Common myeloid progenitor, CD34-positive (primary cell): Measurements from ENCODE around the gene CWF19L1.
"Not testable (repeated sequence)": the region's sequence is repeated elsewhere in the genome, so short reads cannot be mapped to it uniquely, and the experiment has no call there.

Source experiments
- CTCF ChIA-PET: fragments of 350-600 bp; sonication (Branson Sonifier 250); formaldehyde crosslinking; loops from one replicate; lab custom pipeline; 2021; ENCODE audit warnings: antibody characterized with exemption; lab: Charles Lee
- POLR2A ChIA-PET: fragments of 350-600 bp; sonication (Branson Sonifier 250); formaldehyde crosslinking; loops from one replicate; lab custom pipeline; 2021; ENCODE audit warnings: antibody characterized with exemption; lab: Charles Lee
- DNase-seq, 3 donors: peaks; one replicate each; pipeline versions ENCODE4 v3.0.0 to v3.0.0-alpha.2; 2013
- H3K27ac ChIP-seq, 2 experiments: 1 replicate in 1 of 2; 2 replicates in 1 of 2; pipeline ENCODE4 v1.7.0; 2013; ENCODE audit warnings: inconsistent platforms in 2 of 2, low read length in 2 of 2, mild to moderate bottlenecking in 2 of 2, low read depth in 1 of 2, moderate library complexity in 1 of 2; ENCODE audit not compliant: severe bottlenecking in 2 of 2, insufficient read depth in 1 of 2, poor library complexity in 1 of 2
- H3K27me3 ChIP-seq, 5 experiments: replicated peaks in 2 of 5; 1 replicate in 3 of 5; 2 replicates in 2 of 5; pipeline versions ENCODE4 v1.6.1 to v1.7.0; 2013; ENCODE audit warnings: low read length in 4 of 5, mild to moderate bottlenecking in 2 of 5, moderate library complexity in 2 of 5, inconsistent platforms in 1 of 5; ENCODE audit not compliant: insufficient read depth in 5 of 5, control insufficient read depth in 4 of 5
- H3K36me3 ChIP-seq, 4 experiments: 1 replicate in 2 of 4; 2 replicates in 2 of 4; pipeline versions ENCODE4 v1.6.1 to v1.7.0; 2013; ENCODE audit warnings: low read length in 3 of 4, control low read depth in 1 of 4, mild to moderate bottlenecking in 1 of 4; ENCODE audit not compliant: control insufficient read depth in 4 of 4, insufficient read depth in 4 of 4
- H3K4me1 ChIP-seq, 4 experiments: 1 replicate in 3 of 4; 2 replicates in 1 of 4; pipeline versions ENCODE4 v1.6.1 to v1.7.1; 2013; ENCODE audit warnings: low read length in 3 of 4, mild to moderate bottlenecking in 3 of 4, control low read depth in 1 of 4, inconsistent platforms in 1 of 4, moderate library complexity in 1 of 4; ENCODE audit not compliant: control insufficient read depth in 4 of 4, insufficient read depth in 4 of 4; ENCODE audit errors: control extremely low read depth in 1 of 4
- H3K4me3 ChIP-seq, 7 experiments: 1 replicate in 4 of 7; 2 replicates in 3 of 7; pipeline versions ENCODE4 v1.5.1 to v1.7.0; 2013; ENCODE audit warnings: mild to moderate bottlenecking in 7 of 7, low read length in 6 of 7, moderate library complexity in 6 of 7, inconsistent platforms in 2 of 7, low read depth in 2 of 7, control low read depth in 1 of 7; ENCODE audit not compliant: insufficient read depth in 4 of 7, control insufficient read depth in 1 of 7; ENCODE audit errors: extremely low read depth in 1 of 7
- H3K9me3 ChIP-seq, 5 experiments: 1 replicate in 4 of 5; 2 replicates in 1 of 5; pipeline versions ENCODE4 v1.6.1 to v1.7.1; 2013; ENCODE audit warnings: low read length in 4 of 5, mild to moderate bottlenecking in 2 of 5, inconsistent platforms in 1 of 5, low read depth in 1 of 5, moderate library complexity in 1 of 5; ENCODE audit not compliant: control insufficient read depth in 4 of 5, insufficient read depth in 2 of 5; ENCODE audit errors: control extremely low read depth in 1 of 5
- WGBS: methylation state at CpG from one replicate; pipeline ENCODE4 v1.1.5; 2013; ENCODE audit not compliant: insufficient coverage; 5-methylcytosine and 5-hydroxymethylcytosine counted together

The CWF19L1 gene

GRCh38 chr10:100288196-100288595 is 20.8 kb upstream of the CWF19L1 start:
- ChIA-PET CTCF (interaction anchor here (0.7 to 1.6 kb wide), 3 partner anchors 9 to 23 kb away, joined by 3 to 4 read pairs (median 3); no protein-coding TSS in a partner anchor), POLR2A (no interaction called here)
- WGBS: 90% methylated on average over 2 of the region's 5 CpGs
- Histone ChIP-seq H3K27ac (no peak overlapping the region), H3K4me1 (peaks cover 4 to 24% (median 16%) of the 10 kb centered on the region in 4 experiments), H3K36me3 (peaks cover 0 to 6% (median 0%) of the 10 kb centered on the region in 4 experiments), H3K4me3 (no peak overlapping the region), H3K9me3 (no peaks in the 10 kb centered on the region), H3K27me3 (peaks cover 0 to 3% (median 0%) of the 10 kb centered on the region in 5 experiments)
- DNase-seq: no peak

DNA sequence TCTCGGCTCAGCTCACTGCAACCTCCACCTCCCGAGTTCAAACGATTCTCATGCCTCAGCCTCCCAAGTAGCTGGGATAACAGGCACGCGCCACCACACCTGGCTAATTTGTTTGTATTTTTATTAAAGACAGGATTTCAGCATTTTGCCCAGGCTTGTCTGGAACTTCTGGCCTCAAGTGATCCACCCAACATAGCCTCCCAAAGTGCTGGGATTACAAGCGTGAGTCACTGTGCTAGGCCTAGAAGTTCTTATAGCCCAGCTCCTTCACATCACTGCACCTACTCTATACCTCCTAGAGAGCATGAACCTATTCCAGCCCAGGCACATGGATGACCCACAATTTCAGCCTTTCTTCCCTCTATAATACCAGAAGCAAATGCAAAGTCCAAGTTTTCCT is 20.3 kb upstream of the CWF19L1 start:
- CTCF ChIA-PET: interaction anchor here (0.7 to 1.6 kb wide), 3 partner anchors 18 to 29 kb away, joined by 3 read pairs; no protein-coding TSS in a partner anchor
- 100% methylated on average over 2 of the region's 6 CpGs for WGBS
- POLR2A ChIA-PET: interaction anchor here (1.1 kb wide), 1 partner anchor 21 kb away, joined by 3 read pairs; no protein-coding TSS in a partner anchor

GRCh38 chr10:100286051-100287033 is 18.9 kb upstream of the CWF19L1 start, which contains the start of gene BLOC1S2:
Gene BLOC1S2, minus strand, starts transcription at chr10:100286680. Its CDS starts 21 bp downstream, at chr10:100286659.
- Histone ChIP-seq H3K4me3 (peak within 1 kb of the TSS; percentile 70 to 100 (median 90)), H3K27me3 (no peaks in the 10 kb centered on the region), H3K27ac (peak within 1 kb of the TSS; percentile 64 to 91), H3K36me3 (peaks cover 0 to 15% (median 6%) of the 10 kb centered on the region in 4 experiments), H3K9me3 (no peaks in the 10 kb centered on the region), H3K4me1 (peaks cover 4 to 24% (median 16%) of the 10 kb centered on the region in 4 experiments)
- DNase-seq: peak; percentile 79 to 92 (median 91)
- CTCF ChIA-PET: interaction anchor here (1.3 to 1.6 kb wide), 2 partner anchors 25 to 31 kb away, joined by 3 read pairs; no protein-coding TSS in a partner anchor
- POLR2A ChIA-PET: interaction anchor here (1.1 kb wide), 1 partner anchor 19 kb away, joined by 3 read pairs; no protein-coding TSS in a partner anchor
- 3% methylated on average over 62 of the region's 63 CpGs for WGBS

More for the DNA sequence above, 20.3 kb upstream of the CWF19L1 start:
- H3K4me3 ChIP-seq: no peak overlapping the region
- DNase-seq: no peak
- no peaks in the 10 kb centered on the region for H3K9me3 ChIP-seq
- peaks cover 4 to 24% (median 16%) of the 10 kb centered on the region in 4 experiments for H3K4me1 ChIP-seq
- H3K27me3 ChIP-seq: no peaks in the 10 kb centered on the region
- H3K36me3 ChIP-seq: peaks cover 0 to 10% (median 0%) of the 10 kb centered on the region in 4 experiments
- H3K27ac ChIP-seq: no peak overlapping the region

- H3K27me3 ChIP-seq, CTCF ChIA-PET, H3K9me3 ChIP-seq, POLR2A ChIA-PET, DNase-seq: not testable (repeated sequence)
- Histone ChIP-seq H3K4me3 (peak overlapping the region in 5 of 7 experiments; percentile 86 to 100 (median 97)), H3K4me1 (peaks cover 4 to 18% (median 16%) of the 10 kb centered on the region in 4 experiments), H3K36me3 (peaks cover 5 to 25% (median 9%) of the 10 kb centered on the region in 4 experiments), H3K27ac (peak overlapping the region; percentile 64 to 91)
- WGBS: 97% methylated on average over 11 of the region's 12 CpGs
Observed at GRCh38 chr10:100285326-100285725, 17.9 kb upstream of the CWF19L1 start.

- Histone ChIP-seq H3K27me3 (no peaks in the 10 kb centered on the region), H3K27ac (no peak overlapping the region), H3K4me3 (no peak overlapping the region), H3K9me3 (no peaks in the 10 kb centered on the region), H3K36me3 (peaks cover 12 to 43% (median 22%) of the 10 kb centered on the region in 4 experiments), H3K4me1 (peaks cover 4 to 18% (median 16%) of the 10 kb centered on the region in 4 experiments)
- POLR2A ChIA-PET: no interaction called here
- peak in 1 of 3 donors; percentile 10 for DNase-seq
- 94% methylated on average over 2 of the region's 3 CpGs for WGBS
- CTCF ChIA-PET: interaction anchor here (1.1 to 3.0 kb wide), 2 partner anchors 9 to 19 kb away, joined by 4 to 10 read pairs; no protein-coding TSS in a partner anchor
Observed at GRCh38 chr10:100282907-100283306, 15.5 kb upstream of the CWF19L1 start.

DNA sequence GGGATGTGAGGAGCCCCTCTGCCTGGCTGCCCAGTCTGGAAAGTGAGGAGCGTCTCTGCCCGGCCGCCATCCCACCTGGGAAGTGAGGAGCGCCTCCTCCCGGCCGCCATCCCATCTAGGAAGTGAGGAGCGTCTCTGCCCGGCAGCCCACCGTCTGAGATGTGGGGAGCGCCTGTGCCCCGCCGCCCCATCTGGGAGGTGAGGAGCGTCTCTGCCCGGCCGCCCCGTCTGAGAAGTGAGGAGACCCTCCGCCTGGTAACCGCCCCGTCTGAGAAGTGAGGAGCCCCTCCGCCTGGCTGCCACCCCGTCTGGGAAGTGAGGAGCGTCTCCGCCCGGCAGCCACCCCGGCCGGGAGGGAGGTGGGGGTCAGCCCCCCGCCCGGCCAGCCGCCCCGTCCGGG is 9.5 kb upstream of the CWF19L1 start:
- no CpG with 5 or more reads among the region's 31 CpGs for WGBS
- POLR2A ChIA-PET, DNase-seq, H3K4me1 ChIP-seq, H3K27ac ChIP-seq, H3K4me3 ChIP-seq, H3K27me3 ChIP-seq, H3K9me3 ChIP-seq, CTCF ChIA-PET: not testable (repeated sequence)
- peaks cover 9 to 48% (median 32%) of the 10 kb centered on the region in 4 experiments for H3K36me3 ChIP-seq
